Osteoblast (primary cell): ENCODE results near the gene SH3BGRL. TPM values are rescaled to one million over a fixed set of nuclear protein-coding genes. Genes with fewer than 3 reads are reported as not detected.

Experiments used
- DNase-seq: peaks from one replicate; pipeline ENCODE4 v3.0.0; 2011; ENCODE audit warnings: low spot score, mixed read lengths; ENCODE audit not compliant: insufficient read length; ENCODE audit errors: missing footprints
- H2AFZ ChIP-seq: 2 replicates; pipeline ENCODE4 v1.6.0; 2011; ENCODE audit warnings: mild to moderate bottlenecking, low read length
- H3K27ac ChIP-seq: 2 replicates; pipeline ENCODE4 v1.5.1; 2011; ENCODE audit warnings: mild to moderate bottlenecking, low read depth, low read length, moderate library complexity
- H3K27me3 ChIP-seq: 2 replicates; pipeline ENCODE4 v1.6.0; 2012; ENCODE audit warnings: mild to moderate bottlenecking, control low read depth, inconsistent platforms, low read length, moderate library complexity; ENCODE audit not compliant: insufficient read depth
- H3K36me3 ChIP-seq: 2 replicates; pipeline ENCODE4 v1.5.1; 2011; ENCODE audit warnings: mild to moderate bottlenecking, low read length, control low read depth, moderate library complexity; ENCODE audit not compliant: insufficient read depth
- H3K4me1 ChIP-seq: 2 replicates; pipeline ENCODE4 v1.5.1; 2011; ENCODE audit warnings: mild to moderate bottlenecking, low read length, control low read depth, moderate library complexity; ENCODE audit not compliant: insufficient read depth
- H3K4me2 ChIP-seq: 2 replicates; pipeline ENCODE4 v1.6.0; 2011; ENCODE audit warnings: mild to moderate bottlenecking, low read length; ENCODE audit not compliant: insufficient read depth
- H3K4me3 ChIP-seq: fragments of 200-600 bp; sonication (generic); 3 replicates; pipeline ENCODE4 v1.5.1; 2012; ENCODE audit warnings: mild to moderate bottlenecking, low read length, inconsistent platforms; ENCODE audit not compliant: insufficient read depth
- H3K79me2 ChIP-seq: 2 replicates; pipeline ENCODE4 v1.6.0; 2012; ENCODE audit warnings: mild to moderate bottlenecking, low read length, control low read depth, inconsistent platforms; ENCODE audit not compliant: insufficient read depth
- H3K9me3 ChIP-seq: 2 replicates; pipeline ENCODE4 v1.5.1; 2011; ENCODE audit warnings: low read depth, low read length, control low read depth
- H4K20me1 ChIP-seq: 2 replicates; pipeline ENCODE4 v1.6.0; 2012; ENCODE audit warnings: mild to moderate bottlenecking, low read length, control low read depth; ENCODE audit not compliant: insufficient read depth
- CTCF ChIP-seq: IDR thresholded peaks from 2 replicates; pipeline ENCODE4 v1.5.1; 2011; ENCODE audit warnings: mild to moderate bottlenecking, low read depth, low read length, moderate library complexity; ENCODE audit errors: extremely low read depth
- total RNA-seq: library from RNA; depleted of rRNA; stranded (reverse); fragments of >200 nt; gene quantifications from 2 replicates; pipeline ENCODE4 v1.2.3, GENCODE V29; 2012

SH3BGRL gene
- total RNA-seq, 1 donor = 94.1 TPM

- H3K4me3 ChIP-seq = no peak overlapping the region
- H3K9me3 ChIP-seq = no peaks in the 10 kb centered on the region
- peaks cover 2% of the 10 kb centered on the region for H3K4me1 ChIP-seq
- no peaks in the 10 kb centered on the region for H3K27me3 ChIP-seq
- peak; percentile 11 for DNase-seq
- no peak overlapping the region for H3K4me2 ChIP-seq
- H4K20me1 ChIP-seq = no peaks in the 10 kb centered on the region
- TF ChIP-seq CTCF = no peak
- peaks cover 52% of the 10 kb centered on the region for H3K79me2 ChIP-seq
- no peaks in the 10 kb centered on the region for H3K36me3 ChIP-seq
- no peak overlapping the region for H3K27ac ChIP-seq
- no peak overlapping the region for H2AFZ ChIP-seq
Measured at GRCh38 chrX:81205551-81205950, 3.6 kb downstream of the SH3BGRL start.

DNA sequence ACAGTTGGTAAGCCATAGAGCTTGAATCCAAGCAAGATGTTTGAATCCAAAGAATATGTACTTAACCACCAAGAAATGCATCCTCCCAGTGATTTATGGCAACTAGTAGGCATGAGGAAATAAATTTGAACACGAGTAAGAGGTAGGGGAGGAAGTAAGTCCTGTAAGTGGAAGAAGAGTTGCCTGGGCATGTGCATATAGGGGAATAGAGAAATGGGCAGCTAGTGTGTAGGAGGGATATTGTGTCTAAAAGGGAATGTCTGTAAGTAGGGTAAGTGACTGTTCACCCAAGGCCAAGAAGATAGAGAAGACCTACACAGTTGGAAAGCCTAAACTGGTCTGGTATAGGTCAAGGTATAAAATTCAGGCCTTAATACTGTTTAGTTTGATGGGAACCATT, 4.6 kb downstream of the SH3BGRL start:
- peak; percentile 10 for DNase-seq
- Histone ChIP-seq H3K36me3 (no peaks in the 10 kb centered on the region), H4K20me1 (no peaks in the 10 kb centered on the region), H3K9me3 (no peaks in the 10 kb centered on the region), H3K27ac (no peak overlapping the region), H3K4me1 (peaks cover 2% of the 10 kb centered on the region), H3K4me2 (no peak overlapping the region), H3K27me3 (no peaks in the 10 kb centered on the region), H3K79me2 (peaks cover 54% of the 10 kb centered on the region), H3K4me3 (no peak overlapping the region), H2AFZ (no peak overlapping the region)
- TF ChIP-seq CTCF = no peak

DNA sequence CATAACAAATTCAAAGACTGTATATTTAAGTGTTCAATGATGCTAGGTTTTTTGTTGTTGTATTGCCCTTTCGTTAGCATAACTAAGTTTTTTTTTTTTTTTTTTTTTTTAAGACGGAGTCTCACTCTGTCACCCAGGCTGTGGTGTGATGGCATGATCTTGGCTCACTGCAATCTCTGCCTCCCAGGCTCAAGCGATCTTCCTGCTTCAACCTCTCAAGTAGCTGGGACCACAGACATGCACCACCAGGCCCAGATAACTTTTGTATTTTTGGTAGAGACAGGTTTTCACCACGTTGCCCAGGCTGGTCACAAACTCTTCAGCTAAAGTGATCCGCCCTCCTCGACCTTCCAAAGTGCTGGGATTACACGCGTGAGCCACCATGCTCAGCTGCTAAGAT, 7.0 kb downstream of the SH3BGRL start:
- H3K4me2 ChIP-seq = no peak overlapping the region
- no peaks in the 10 kb centered on the region for H3K27me3 ChIP-seq
- H3K36me3 ChIP-seq = no peaks in the 10 kb centered on the region
- no peaks in the 10 kb centered on the region for H4K20me1 ChIP-seq
- H2AFZ ChIP-seq = no peak overlapping the region
- no peak overlapping the region for H3K27ac ChIP-seq
- peaks cover 35% of the 10 kb centered on the region for H3K79me2 ChIP-seq
- no peaks in the 10 kb centered on the region for H3K4me1 ChIP-seq
- no peak for TF ChIP-seq CTCF
- DNase-seq = no peak
- H3K4me3 ChIP-seq = no peak overlapping the region
- H3K9me3 ChIP-seq = no peaks in the 10 kb centered on the region

DNA sequence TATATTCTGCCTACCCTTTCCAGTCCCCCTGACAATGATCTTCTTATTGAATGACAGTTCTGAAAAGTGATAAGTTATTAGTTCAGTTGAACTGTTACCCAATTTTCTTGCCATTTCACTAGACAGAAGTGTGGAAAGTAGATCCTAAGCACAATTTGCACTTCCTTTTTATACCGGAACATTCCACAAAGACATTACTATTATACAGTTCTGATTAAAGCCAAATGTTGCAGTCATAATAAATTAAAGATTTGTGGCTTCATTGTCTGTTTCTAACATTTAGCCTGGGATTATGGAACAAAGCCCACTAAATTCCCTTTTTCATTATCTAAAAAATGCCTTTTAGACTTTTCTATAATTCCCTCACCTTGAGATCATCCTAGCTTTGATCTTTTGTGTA, 13.8 kb downstream of the SH3BGRL start:
- no peak overlapping the region for H3K4me3 ChIP-seq
- H3K4me1 ChIP-seq = no peaks in the 10 kb centered on the region
- no peaks in the 10 kb centered on the region for H4K20me1 ChIP-seq
- H3K79me2 ChIP-seq = peaks cover 10% of the 10 kb centered on the region
- no peak overlapping the region for H3K4me2 ChIP-seq
- H3K36me3 ChIP-seq = no peaks in the 10 kb centered on the region
- H3K9me3 ChIP-seq = no peaks in the 10 kb centered on the region
- no peaks in the 10 kb centered on the region for H3K27me3 ChIP-seq
- TF ChIP-seq CTCF = no peak
- no peak overlapping the region for H2AFZ ChIP-seq
- DNase-seq = no peak
- no peak overlapping the region for H3K27ac ChIP-seq
